HepG2 (cell line): ENCODE data around the gene RBCK1. TPM values are rescaled to one million over a fixed set of nuclear protein-coding genes. Genes with fewer than 3 reads are reported as not detected.

Source experiments
- CHD4 ChIP-seq: fragments of 200-600 bp; sonication (generic); IDR thresholded peaks from 2 replicates; pipeline ENCODE4 v1.7.0; 2017; ENCODE audit warnings: mild to moderate bottlenecking, low read length, borderline replicate concordance
- ELF4 ChIP-seq: sonication (generic); formaldehyde crosslinking; IDR thresholded peaks from 2 replicates; pipeline ENCODE4 v1.5.0; 2020; ENCODE audit warnings: missing genetic modification reagents, mild to moderate bottlenecking, moderate library complexity, borderline replicate concordance
- FOXA1 ChIP-seq, 2 experiments: fragments of 450-650 bp in 1 of 2; sonication (generic) in 1 of 2; formaldehyde crosslinking in 1 of 2; IDR thresholded peaks; 2 replicates each; pipeline versions ENCODE4 v1.4.0 to v1.6.1; 2016 to 2020; ENCODE audit warnings: missing genetic modification reagents in 1 of 2
- HDAC1 ChIP-seq: sonication (generic); formaldehyde crosslinking; IDR thresholded peaks from 2 replicates; pipeline ENCODE4 v1.5.1; 2020; ENCODE audit warnings: mild to moderate bottlenecking, missing genetic modification reagents
- JUNB ChIP-seq: sonication (generic); formaldehyde crosslinking; IDR thresholded peaks from 2 replicates; pipeline ENCODE4 v1.8.0; 2022; ENCODE audit warnings: missing genetic modification reagents, mild to moderate bottlenecking, borderline replicate concordance
- KDM3A ChIP-seq: IDR thresholded peaks from 2 replicates; pipeline ENCODE4 v1.6.1; 2018; ENCODE audit warnings: low read depth, missing compliant biosample characterization
- MBD4 ChIP-seq: IDR thresholded peaks from 2 replicates; pipeline ENCODE4 v1.6.1; 2012; ENCODE audit warnings: low read length, inconsistent platforms, borderline replicate concordance
- NFE2 ChIP-seq: sonication (generic); formaldehyde crosslinking; IDR thresholded peaks from 2 replicates; pipeline ENCODE4 v1.4.0; 2020; ENCODE audit warnings: missing genetic modification reagents
- NR3C1 ChIP-seq: sonication (generic); formaldehyde crosslinking; IDR thresholded peaks from 2 replicates; pipeline ENCODE4 v1.4.0; 2020; ENCODE audit warnings: missing genetic modification reagents
- PAWR ChIP-seq: sonication (generic); formaldehyde crosslinking; IDR thresholded peaks from 2 replicates; pipeline ENCODE4 v1.4.0; 2020; ENCODE audit warnings: missing genetic modification reagents, mild to moderate bottlenecking, borderline replicate concordance
- RBAK ChIP-seq: sonication (generic); formaldehyde crosslinking; IDR thresholded peaks from 2 replicates; pipeline ENCODE4 v1.5.1; 2020; ENCODE audit warnings: mild to moderate bottlenecking, missing genetic modification reagents
- SIX4 ChIP-seq: sonication (generic); formaldehyde crosslinking; IDR thresholded peaks from 2 replicates; pipeline ENCODE4 v1.4.0; 2020; ENCODE audit warnings: missing genetic modification reagents
- ZNF33B ChIP-seq: sonication (generic); formaldehyde crosslinking; IDR thresholded peaks from 2 replicates; pipeline ENCODE4 v1.5.1; 2020; ENCODE audit warnings: mild to moderate bottlenecking, missing genetic modification reagents
- ZNF34 ChIP-seq: sonication (generic); formaldehyde crosslinking; IDR thresholded peaks from 2 replicates; pipeline ENCODE4 v1.4.0; 2020; ENCODE audit warnings: mild to moderate bottlenecking, missing genetic modification reagents, borderline replicate concordance
- ZNF547 ChIP-seq: sonication (generic); formaldehyde crosslinking; IDR thresholded peaks from 2 replicates; pipeline ENCODE4 v1.5.1; 2020; ENCODE audit warnings: mild to moderate bottlenecking, missing genetic modification reagents
- polyA plus RNA-seq, 8 experiments: library from polyadenylated mRNA; depleted of rRNA in 3 of 8; stranded (reverse) in 7 of 8; unstranded in 1 of 8; fragments of >200 nt; fragmentation: Illumina TruSeq in 4 of 8; extraction: Trizol in 4 of 8; gene quantifications; 2 replicates each; pipeline versions ENCODE4 v1.2.1 to v1.2.3, GENCODE V29; 2011 to 2016; ENCODE audit warnings: low read depth in 4 of 8, missing spikeins in 1 of 8, mixed read lengths in 1 of 8; ENCODE audit not compliant: insufficient read depth in 1 of 8
- total RNA-seq, 5 experiments: library from RNA; depleted of rRNA; stranded (reverse); fragments of >200 nt; fragmentation: Illumina TruSeq; extraction: Trizol; gene quantifications; 2 replicates each; pipeline ENCODE4 v1.2.3, GENCODE V29; 2016; ENCODE audit warnings: low read depth in 1 of 5
- TF ChIP-seq, protein P1 (sequence below): sonication (generic); formaldehyde crosslinking; IDR thresholded peaks from 2 replicates; pipeline ENCODE4 v1.5.0; 2020; ENCODE audit warnings: mild to moderate bottlenecking, missing genetic modification reagents
- TF ChIP-seq, protein P2 (sequence below): sonication (generic); formaldehyde crosslinking; IDR thresholded peaks from 2 replicates; pipeline ENCODE4 v1.4.0; 2020; ENCODE audit warnings: missing genetic modification reagents; ENCODE audit errors: not compliant biosample characterization
- TF ChIP-seq, protein P3 (sequence below), 2 experiments: sonication (generic) in 1 of 2; formaldehyde crosslinking in 1 of 2; IDR thresholded peaks; 2 replicates each; pipeline versions ENCODE4 v1.4.0 to v1.6.1; 2016 to 2020; ENCODE audit warnings: borderline replicate concordance in 1 of 2, low read depth in 1 of 2, mild to moderate bottlenecking in 1 of 2, missing genetic modification reagents in 1 of 2
- TF ChIP-seq, protein P4 (sequence below): sonication (generic); formaldehyde crosslinking; IDR thresholded peaks from 2 replicates; pipeline ENCODE4 v1.4.0; 2020; ENCODE audit warnings: missing genetic modification reagents

Gene RBCK1
- total and polyA plus RNA-seq, 2 of the 13 experiments (the other 11 are each of a cell fraction or from before 2014, with no cell fraction given): 149 to 215 TPM

DNA sequence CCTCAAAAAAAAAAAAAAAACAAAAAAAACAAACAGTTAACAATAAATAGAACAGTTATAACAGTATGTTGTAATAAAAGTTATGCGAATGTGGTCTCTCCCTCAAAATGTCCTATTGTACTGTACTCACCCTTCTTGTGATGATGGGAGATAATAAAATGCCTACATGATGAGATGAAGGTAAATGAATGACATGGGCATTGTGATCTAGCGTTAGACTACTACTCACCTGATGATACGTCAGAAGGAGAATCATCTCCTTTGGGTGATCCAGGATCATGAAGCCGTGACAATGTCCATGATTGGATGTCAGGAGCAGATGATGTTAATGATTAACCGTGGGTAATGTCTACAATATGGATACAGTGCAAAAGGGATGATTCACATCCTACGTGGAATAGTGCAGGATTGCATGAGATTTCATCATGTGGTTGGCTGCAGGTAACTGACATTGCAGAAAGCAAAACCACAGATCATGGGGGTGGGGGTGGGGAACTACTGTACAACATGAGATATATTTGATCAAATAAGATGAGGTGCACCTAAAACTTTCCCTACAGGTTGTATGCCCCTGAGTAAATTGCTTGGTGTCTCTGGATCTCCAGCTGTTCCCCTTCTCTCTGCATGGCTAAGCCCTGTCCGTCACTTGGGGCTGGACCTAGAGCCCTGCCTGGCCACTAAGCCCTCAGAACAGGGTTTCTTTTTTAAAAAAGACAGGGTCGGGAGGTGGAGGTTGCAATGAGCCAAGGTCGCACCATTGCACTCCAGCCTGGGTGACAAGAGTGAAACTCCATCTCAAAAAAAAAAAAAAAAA is 6.2 kb upstream of the RBCK1 start (continued):
- TF ChIP-seq RBAK (CRISPR knock-in tag) (0 out of 2 replicates have a peak, but pooled peaks have one; percentile 38), ELF4 (no peak), MBD4 (no peak; the same call in 1 of the 2 replicates), NR3C1 (CRISPR knock-in tag) (no peak), PAWR (CRISPR knock-in tag) (peak; percentile 31; the same call in 1 of the 2 replicates), FOXA1 (IDR thresholded peaks at IDR 0.05) (no peak), FOXA1 (CRISPR knock-in tag; IDR thresholded peaks at IDR 0.05) (peak; percentile 49), KDM3A (CRISPR knock-in tag) (peak; percentile 36; the same call in 1 of the 2 replicates), HDAC1 (peak; percentile 18; the same call in 1 of the 2 replicates), ZNF33B (CRISPR knock-in tag) (no peak; the same call in 1 of the 2 replicates), ZNF547 (CRISPR knock-in tag) (peak; percentile 39; the same call in 1 of the 2 replicates), NFE2 (CRISPR knock-in tag) (0 out of 2 replicates have a peak, but pooled peaks have one; percentile 12), JUNB (CRISPR knock-in tag) (peak; percentile 80; the same call in 1 of the 2 replicates), ZNF34 (CRISPR knock-in tag) (no peak), CHD4 (0 out of 2 replicates have a peak, but pooled peaks have one; percentile 59), SIX4 (CRISPR knock-in tag) (peak; percentile 52; the same call in 1 of the 2 replicates)
- TF ChIP-seq, protein P1, sequence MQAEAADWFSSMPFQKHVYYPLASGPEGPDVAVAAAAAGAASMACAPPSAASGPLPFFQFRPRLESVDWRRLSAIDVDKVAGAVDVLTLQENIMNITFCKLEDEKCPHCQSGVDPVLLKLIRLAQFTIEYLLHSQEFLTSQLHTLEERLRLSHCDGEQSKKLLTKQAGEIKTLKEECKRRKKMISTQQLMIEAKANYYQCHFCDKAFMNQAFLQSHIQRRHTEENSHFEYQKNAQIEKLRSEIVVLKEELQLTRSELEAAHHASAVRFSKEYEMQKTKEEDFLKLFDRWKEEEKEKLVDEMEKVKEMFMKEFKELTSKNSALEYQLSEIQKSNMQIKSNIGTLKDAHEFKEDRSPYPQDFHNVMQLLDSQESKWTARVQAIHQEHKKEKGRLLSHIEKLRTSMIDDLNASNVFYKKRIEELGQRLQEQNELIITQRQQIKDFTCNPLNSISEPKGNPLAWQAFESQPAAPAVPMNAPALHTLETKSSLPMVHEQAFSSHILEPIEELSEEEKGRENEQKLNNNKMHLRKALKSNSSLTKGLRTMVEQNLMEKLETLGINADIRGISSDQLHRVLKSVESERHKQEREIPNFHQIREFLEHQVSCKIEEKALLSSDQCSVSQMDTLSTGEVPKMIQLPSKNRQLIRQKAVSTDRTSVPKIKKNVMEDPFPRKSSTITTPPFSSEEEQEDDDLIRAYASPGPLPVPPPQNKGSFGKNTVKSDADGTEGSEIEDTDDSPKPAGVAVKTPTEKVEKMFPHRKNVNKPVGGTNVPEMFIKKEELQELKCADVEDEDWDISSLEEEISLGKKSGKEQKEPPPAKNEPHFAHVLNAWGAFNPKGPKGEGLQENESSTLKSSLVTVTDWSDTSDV (CRISPR knock-in tag): no peak
- TF ChIP-seq, protein P2, sequence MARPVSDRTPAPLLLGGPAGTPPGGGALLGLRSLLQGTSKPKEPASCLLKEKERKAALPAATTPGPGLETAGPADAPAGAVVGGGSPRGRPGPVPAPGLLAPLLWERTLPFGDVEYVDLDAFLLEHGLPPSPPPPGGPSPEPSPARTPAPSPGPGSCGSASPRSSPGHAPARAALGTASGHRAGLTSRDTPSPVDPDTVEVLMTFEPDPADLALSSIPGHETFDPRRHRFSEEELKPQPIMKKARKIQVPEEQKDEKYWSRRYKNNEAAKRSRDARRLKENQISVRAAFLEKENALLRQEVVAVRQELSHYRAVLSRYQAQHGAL (CRISPR knock-in tag): no peak
- TF ChIP-seq, protein P3, sequence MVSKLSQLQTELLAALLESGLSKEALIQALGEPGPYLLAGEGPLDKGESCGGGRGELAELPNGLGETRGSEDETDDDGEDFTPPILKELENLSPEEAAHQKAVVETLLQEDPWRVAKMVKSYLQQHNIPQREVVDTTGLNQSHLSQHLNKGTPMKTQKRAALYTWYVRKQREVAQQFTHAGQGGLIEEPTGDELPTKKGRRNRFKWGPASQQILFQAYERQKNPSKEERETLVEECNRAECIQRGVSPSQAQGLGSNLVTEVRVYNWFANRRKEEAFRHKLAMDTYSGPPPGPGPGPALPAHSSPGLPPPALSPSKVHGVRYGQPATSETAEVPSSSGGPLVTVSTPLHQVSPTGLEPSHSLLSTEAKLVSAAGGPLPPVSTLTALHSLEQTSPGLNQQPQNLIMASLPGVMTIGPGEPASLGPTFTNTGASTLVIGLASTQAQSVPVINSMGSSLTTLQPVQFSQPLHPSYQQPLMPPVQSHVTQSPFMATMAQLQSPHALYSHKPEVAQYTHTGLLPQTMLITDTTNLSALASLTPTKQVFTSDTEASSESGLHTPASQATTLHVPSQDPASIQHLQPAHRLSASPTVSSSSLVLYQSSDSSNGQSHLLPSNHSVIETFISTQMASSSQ (IDR thresholded peaks at IDR 0.05; ENCODE audit: low read depth): peak; percentile 100
- TF ChIP-seq, protein P3 (CRISPR knock-in tag; IDR thresholded peaks at IDR 0.05; ENCODE audit: borderline replicate concordance): peak; percentile 100
- TF ChIP-seq, protein P4, sequence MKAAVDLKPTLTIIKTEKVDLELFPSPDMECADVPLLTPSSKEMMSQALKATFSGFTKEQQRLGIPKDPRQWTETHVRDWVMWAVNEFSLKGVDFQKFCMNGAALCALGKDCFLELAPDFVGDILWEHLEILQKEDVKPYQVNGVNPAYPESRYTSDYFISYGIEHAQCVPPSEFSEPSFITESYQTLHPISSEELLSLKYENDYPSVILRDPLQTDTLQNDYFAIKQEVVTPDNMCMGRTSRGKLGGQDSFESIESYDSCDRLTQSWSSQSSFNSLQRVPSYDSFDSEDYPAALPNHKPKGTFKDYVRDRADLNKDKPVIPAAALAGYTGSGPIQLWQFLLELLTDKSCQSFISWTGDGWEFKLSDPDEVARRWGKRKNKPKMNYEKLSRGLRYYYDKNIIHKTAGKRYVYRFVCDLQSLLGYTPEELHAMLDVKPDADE (CRISPR knock-in tag): no peak
